Memory B cell (primary cell): ENCODE results near the gene NHP2.

Experiments used
- ATAC-seq: fragments of 150-1000 bp; cut with Tn5 transposase; 2 replicates; pipeline ENCODE4 v1.10.0; 2021; ENCODE audit warnings: low read depth, mild to moderate bottlenecking, moderate library complexity
- DNase-seq, 2 donors: peaks; one replicate each; pipeline ENCODE4 v3.0.0; 2022; ENCODE audit warnings: low spot score in 2 of 2
- H3K27ac Mint-ChIP-seq: one replicate; pipeline ENCODE4 v1.8.0; 2022; ENCODE audit warnings: mild to moderate bottlenecking, moderate library complexity, mixed read lengths
- H3K27me3 Mint-ChIP-seq: one replicate; pipeline ENCODE4 v1.8.0; 2022; ENCODE audit warnings: mixed read lengths
- H3K36me3 Mint-ChIP-seq: one replicate; pipeline ENCODE4 v1.8.0; 2022; ENCODE audit warnings: mild to moderate bottlenecking, mixed read lengths
- H3K4me1 Mint-ChIP-seq: one replicate; pipeline ENCODE4 v1.8.0; 2022; ENCODE audit warnings: mixed read lengths
- H3K4me3 Mint-ChIP-seq: one replicate; pipeline ENCODE4 v1.8.0; 2022; ENCODE audit warnings: mild to moderate bottlenecking, moderate library complexity, mixed read lengths
- H3K9me3 Mint-ChIP-seq: one replicate; pipeline ENCODE4 v1.8.0; 2022; ENCODE audit warnings: mixed read lengths

The NHP2 gene

GRCh38 chr5:178108446-178108845, 45.2 kb downstream of the NHP2 start:
- Mint-ChIP-seq H3K36me3 (no peaks in the 10 kb centered on the region), H3K27ac (no peak overlapping the region), H3K4me1 (peaks cover 23% of the 10 kb centered on the region), H3K9me3 (no peaks in the 10 kb centered on the region), H3K27me3 (no peaks in the 10 kb centered on the region), H3K4me3 (no peak overlapping the region)
- ATAC-seq = no peak
- no peak for DNase-seq

GRCh38 chr5:178107756-178108310, 45.9 kb downstream of the NHP2 start:
- no peak overlapping the region for H3K4me3 Mint-ChIP-seq
- no peaks in the 10 kb centered on the region for H3K27me3 Mint-ChIP-seq
- no peak for ATAC-seq
- H3K27ac Mint-ChIP-seq = no peak overlapping the region
- peaks cover 20% of the 10 kb centered on the region for H3K4me1 Mint-ChIP-seq
- no peaks in the 10 kb centered on the region for H3K36me3 Mint-ChIP-seq
- no peaks in the 10 kb centered on the region for H3K9me3 Mint-ChIP-seq
- DNase-seq = no peak

GRCh38 chr5:178106556-178107239, 47.0 kb downstream of the NHP2 start:
- no peaks in the 10 kb centered on the region for H3K27me3 Mint-ChIP-seq
- H3K4me3 Mint-ChIP-seq = no peak overlapping the region
- H3K27ac Mint-ChIP-seq = no peak overlapping the region

GRCh38 chr5:178106086-178106485, 47.6 kb downstream of the NHP2 start:
- ATAC-seq = no peak
- Mint-ChIP-seq H3K4me3 (no peak overlapping the region), H3K4me1 (peaks cover 17% of the 10 kb centered on the region), H3K36me3 (no peaks in the 10 kb centered on the region), H3K9me3 (no peaks in the 10 kb centered on the region), H3K27me3 (no peaks in the 10 kb centered on the region), H3K27ac (no peak overlapping the region)
- DNase-seq = no peak

More at GRCh38 chr5:178106556-178107239, 47.0 kb downstream of the NHP2 start:
- H3K4me1 Mint-ChIP-seq = peaks cover 17% of the 10 kb centered on the region
- no peaks in the 10 kb centered on the region for H3K9me3 Mint-ChIP-seq
- no peak for DNase-seq
- peak; percentile 41 for ATAC-seq
- no peaks in the 10 kb centered on the region for H3K36me3 Mint-ChIP-seq

GRCh38 chr5:178104492-178104891, 49.2 kb downstream of the NHP2 start:
- Mint-ChIP-seq H3K27me3 (no peaks in the 10 kb centered on the region), H3K36me3 (no peaks in the 10 kb centered on the region), H3K4me1 (peaks cover 17% of the 10 kb centered on the region), H3K9me3 (no peaks in the 10 kb centered on the region), H3K4me3 (no peak overlapping the region), H3K27ac (no peak overlapping the region)
- ATAC-seq (no peak), DNase-seq (no peak)

GRCh38 chr5:178103612-178104011, 50.1 kb downstream of the NHP2 start:
- no peaks in the 10 kb centered on the region for H3K36me3 Mint-ChIP-seq
- H3K4me3 Mint-ChIP-seq = no peak overlapping the region
- H3K27ac Mint-ChIP-seq = no peak overlapping the region
- H3K27me3 Mint-ChIP-seq = no peaks in the 10 kb centered on the region
- no peaks in the 10 kb centered on the region for H3K9me3 Mint-ChIP-seq
- DNase-seq (no peak), ATAC-seq (no peak)
- H3K4me1 Mint-ChIP-seq = peaks cover 13% of the 10 kb centered on the region
